Measurements from ENCODE around the gene TEK.

GRCh38 chr9:27202056-27202455, 93.0 kb downstream of the TEK start:
- TF ChIP-seq CTCF (conservative IDR thresholded peaks at IDR 0.05 in 1 of 2, IDR thresholded peaks at IDR 0.05 in 1 of 2; ENCODE audit: extremely low read depth in 1 of 2, insufficient read depth in 1 of 2, low read depth in 1 of 2, low read length in 2 of 2) (no peak), EZH2 (IDR thresholded peaks at IDR 0.05; ENCODE audit: borderline replicate concordance, low read length) (no peak)

All from mammary epithelial cell (primary cell).